Transverse colon (tissue), 4 donors: ENCODE measurements around the gene GPC6. TPM values are rescaled to one million over a fixed set of nuclear protein-coding genes. Genes with fewer than 3 reads are reported as not detected.

ENCODE experiments used
- DNase-seq: peaks from one replicate; pipeline ENCODE4 v3.0.0-alpha.2; 2019
- H3K27ac ChIP-seq, 4 donors: fragments of 200-600 bp; sonication (generic); 2 replicates each; pipeline ENCODE4 v1.5.1; 2016 to 2018; ENCODE audit warnings: inconsistent platforms in 4 of 4
- H3K27me3 ChIP-seq: fragments of 200-600 bp; sonication (generic); 2 replicates; pipeline ENCODE4 v1.5.1; 2017; ENCODE audit warnings: inconsistent platforms
- H3K36me3 ChIP-seq, 4 donors: fragments of 200-600 bp; sonication (generic); 2 replicates each; pipeline ENCODE4 v1.5.1; 2017 to 2019; ENCODE audit warnings: inconsistent platforms in 4 of 4
- H3K4me1 ChIP-seq, 4 donors: fragments of 200-600 bp; sonication (generic); 2 replicates each; pipeline ENCODE4 v1.5.1; 2017 to 2020; ENCODE audit warnings: inconsistent platforms in 4 of 4
- H3K4me3 ChIP-seq, 4 donors: fragments of 200-600 bp; sonication (generic); 1 replicate in 1 of 4; 2 replicates in 3 of 4; pipeline versions ENCODE4 v1.5.1 to v1.6.1; 2017 to 2019; ENCODE audit warnings: inconsistent platforms in 4 of 4
- H3K9me3 ChIP-seq, 2 donors: fragments of 200-600 bp; sonication (generic); 2 replicates each; pipeline ENCODE4 v1.5.1; 2017 to 2019; ENCODE audit warnings: inconsistent platforms in 2 of 2
- CTCF ChIP-seq, 5 experiments: fragments of 200-600 bp in 3 of 5; fragments of 450-650 bp in 2 of 5; sonication (generic) in 3 of 5; IDR thresholded peaks; 1 replicate in 2 of 5; 2 replicates in 3 of 5; pipeline ENCODE4 v1.5.1; 2016 to 2017; ENCODE audit warnings: antibody characterized with exemption in 5 of 5, inconsistent platforms in 3 of 5, mild to moderate bottlenecking in 2 of 5, moderate library complexity in 1 of 5
- EP300 ChIP-seq: sonication (generic); formaldehyde crosslinking; IDR thresholded peaks from one replicate; pipeline ENCODE4 v1.6.1; 2017; ENCODE audit warnings: antibody characterized with exemption, low read depth
- POLR2A ChIP-seq: fragments of 450-650 bp; IDR thresholded peaks from one replicate; pipeline ENCODE4 v1.6.1; 2016; ENCODE audit warnings: antibody characterized with exemption, mild to moderate bottlenecking, moderate library complexity
- POLR2AphosphoS5 ChIP-seq, 3 donors: sonication (generic); formaldehyde crosslinking; IDR thresholded peaks; one replicate each; pipeline ENCODE4 v1.6.1; 2016; ENCODE audit warnings: antibody characterized with exemption in 3 of 3
- WGBS, 2 donors: methylation state at CpG; one replicate each; pipeline ENCODE4 v1.1.5; 2018; ENCODE audit warnings: low coverage in 1 of 2; 5-methylcytosine and 5-hydroxymethylcytosine counted together
- in situ Hi-C, 4 donors: fragments of 200-750 bp; cut with MboI; loops; one replicate each; pipeline versions ENCODE4 v1.15.0 to v1.15.1; 2017; ENCODE audit warnings: low sequenced_read_pairs in 3 of 4, low pct_ligation_motif_present in 1 of 4, low pct_unique_long_range_greater_than_20kb in 1 of 4
- intact Hi-C: fragments of 100-400 bp; cut with DNase I; formaldehyde crosslinking; loops from one replicate; pipeline ENCODE4 v1.15.1; 2023; ENCODE audit warnings: low total_unique reads
- total RNA-seq, 4 donors: library from RNA; depleted of rRNA; stranded (reverse); fragments of >200 nt; gene quantifications; one replicate each; pipeline ENCODE4 v1.1.0, GENCODE V29; 2016

The GPC6 gene
- total RNA-seq, 4 donors from 2014 or later = 0.75 to 5.7 (median 4.0) TPM

GRCh38 chr13:93951951-93952350 lies 725.3 kb downstream of the GPC6 start:
- no peaks in the 10 kb centered on the region for H3K9me3 ChIP-seq
- intact Hi-C loops (no loop called here), in situ Hi-C loops (no loop called here)
- TF ChIP-seq POLR2A (no peak), CTCF (IDR thresholded peaks at IDR 0.05) (no peak), EP300 (no peak), POLR2AphosphoS5 (IDR thresholded peaks at IDR 0.05) (no peak)
- no peaks in the 10 kb centered on the region for H3K27me3 ChIP-seq
- whole genome bisulfite sequencing, 2 donors = 88 to 92% methylated on average over 1 of the region's 1 CpG
- no peak overlapping the region for H3K4me3 ChIP-seq
- no peaks in the 10 kb centered on the region for H3K36me3 ChIP-seq
- DNase-seq = no peak
- H3K27ac ChIP-seq = no peak overlapping the region
- peaks cover 0 to 10% (median 0%) of the 10 kb centered on the region in 4 donors for H3K4me1 ChIP-seq

GRCh38 chr13:93953841-93954240 lies 727.2 kb downstream of the GPC6 start:
- Histone ChIP-seq H3K27ac (no peak overlapping the region), H3K4me1 (peaks cover 0 to 6% (median 0%) of the 10 kb centered on the region in 4 donors), H3K4me3 (no peak overlapping the region), H3K9me3 (peaks cover 0 to 3% of the 10 kb centered on the region in 2 donors), H3K36me3 (no peaks in the 10 kb centered on the region), H3K27me3 (no peaks in the 10 kb centered on the region)
- no peak for DNase-seq
- intact Hi-C loops = no loop called here
- no peak for TF ChIP-seq CTCF (IDR thresholded peaks at IDR 0.05)
- in situ Hi-C loops = no loop called here
- WGBS, 2 donors = 56 to 92% methylated on average over 1 of the region's 1 CpG

- no peak for TF ChIP-seq EP300
- no peak for TF ChIP-seq POLR2AphosphoS5 (IDR thresholded peaks at IDR 0.05)
- TF ChIP-seq POLR2A = no peak
- no peak for TF ChIP-seq CTCF (IDR thresholded peaks at IDR 0.05)
- intact Hi-C loops = no loop called here
- peaks cover 0 to 4% (median 0%) of the 10 kb centered on the region in 4 donors for H3K4me1 ChIP-seq
- DNase-seq = no peak
- peak overlapping the region in 2 of 4 donors; percentile 36 to 44 for H3K27ac ChIP-seq
- H3K9me3 ChIP-seq = peaks cover 0 to 3% of the 10 kb centered on the region in 2 donors
- no peaks in the 10 kb centered on the region for H3K36me3 ChIP-seq
- in situ Hi-C loops = no loop called here
- no peaks in the 10 kb centered on the region for H3K27me3 ChIP-seq
- H3K4me3 ChIP-seq = no peak overlapping the region
These were observed 729.3 kb downstream of the GPC6 start for GRCh38 chr13:93955904-93956303.

GRCh38 chr13:93956426-93956825 lies 729.8 kb downstream of the GPC6 start:
- H3K27ac ChIP-seq = peak overlapping the region in 1 of 4 donors; percentile 44
- H3K4me1 ChIP-seq = peaks cover 0 to 4% (median 0%) of the 10 kb centered on the region in 4 donors
- no peak for DNase-seq
- H3K9me3 ChIP-seq = peaks cover 0 to 3% of the 10 kb centered on the region in 2 donors
- intact Hi-C loops = no loop called here
- no peaks in the 10 kb centered on the region for H3K27me3 ChIP-seq
- TF ChIP-seq POLR2AphosphoS5 (IDR thresholded peaks at IDR 0.05) (peak in 1 of 3 donors; percentile 25), POLR2A (no peak)
- in situ Hi-C loops = no loop called here
- WGBS, 2 donors = 72 to 78% methylated on average over 2 of the region's 2 CpGs
- no peak overlapping the region for H3K4me3 ChIP-seq
- H3K36me3 ChIP-seq = no peaks in the 10 kb centered on the region

GRCh38 chr13:93957371-93957770 lies 730.8 kb downstream of the GPC6 start:
- Histone ChIP-seq H3K4me1 (peaks cover 0 to 4% (median 0%) of the 10 kb centered on the region in 4 donors), H3K27ac (peak overlapping the region in 1 of 4 donors; percentile 44), H3K4me3 (no peak overlapping the region), H3K27me3 (no peaks in the 10 kb centered on the region), H3K36me3 (no peaks in the 10 kb centered on the region), H3K9me3 (peaks cover 0 to 3% of the 10 kb centered on the region in 2 donors)
- no peak for DNase-seq
- in situ Hi-C loops (no loop called here), intact Hi-C loops (no loop called here)
- TF ChIP-seq POLR2AphosphoS5 (IDR thresholded peaks at IDR 0.05) (no peak), CTCF (IDR thresholded peaks at IDR 0.05) (no peak), EP300 (no peak), POLR2A (no peak)
- 95% methylated on average over 2 of the region's 2 CpGs; no CpG with 5 or more reads in 1 of the 2 donors for WGBS, 2 donors
